NCI-H82 treated with DMSO at 0.1 percent for 48 hours (cell line): ENCODE results near the gene OR4S2.

Source experiments
- DNase-seq: peaks from one replicate; lab custom pipeline; 2025; ENCODE audit not compliant: unreplicated experiment; lab: John Stamatoyannopoulos, UW

The OR4S2 gene, protein sequence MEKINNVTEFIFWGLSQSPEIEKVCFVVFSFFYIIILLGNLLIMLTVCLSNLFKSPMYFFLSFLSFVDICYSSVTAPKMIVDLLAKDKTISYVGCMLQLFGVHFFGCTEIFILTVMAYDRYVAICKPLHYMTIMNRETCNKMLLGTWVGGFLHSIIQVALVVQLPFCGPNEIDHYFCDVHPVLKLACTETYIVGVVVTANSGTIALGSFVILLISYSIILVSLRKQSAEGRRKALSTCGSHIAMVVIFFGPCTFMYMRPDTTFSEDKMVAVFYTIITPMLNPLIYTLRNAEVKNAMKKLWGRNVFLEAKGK

DNA sequence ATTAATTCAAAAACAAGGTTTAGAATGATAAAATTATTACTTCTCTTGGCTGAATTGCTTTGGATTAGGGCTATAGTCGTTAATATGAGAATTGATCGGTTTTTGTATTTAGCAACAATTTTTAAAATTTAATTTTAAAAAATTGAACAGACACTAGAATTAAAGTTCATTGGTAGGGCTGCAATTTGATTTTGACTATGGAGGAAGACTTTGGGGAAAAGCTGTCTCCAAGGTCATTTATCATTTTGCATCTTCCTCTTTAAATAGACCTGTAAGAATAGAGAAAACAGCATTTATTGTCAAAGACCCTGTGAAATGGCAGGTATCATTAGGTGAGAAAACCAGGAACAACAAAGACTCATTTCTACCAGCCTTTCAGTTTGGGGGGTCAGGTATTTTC, at the start of gene OR4S2:
Gene OR4S2, plus strand, starts transcription at position 301 of the 400 bp plus-strand sequence. CDS start 2,577 bp downstream, outside the sequence.
- no peak for DNase-seq

DNA sequence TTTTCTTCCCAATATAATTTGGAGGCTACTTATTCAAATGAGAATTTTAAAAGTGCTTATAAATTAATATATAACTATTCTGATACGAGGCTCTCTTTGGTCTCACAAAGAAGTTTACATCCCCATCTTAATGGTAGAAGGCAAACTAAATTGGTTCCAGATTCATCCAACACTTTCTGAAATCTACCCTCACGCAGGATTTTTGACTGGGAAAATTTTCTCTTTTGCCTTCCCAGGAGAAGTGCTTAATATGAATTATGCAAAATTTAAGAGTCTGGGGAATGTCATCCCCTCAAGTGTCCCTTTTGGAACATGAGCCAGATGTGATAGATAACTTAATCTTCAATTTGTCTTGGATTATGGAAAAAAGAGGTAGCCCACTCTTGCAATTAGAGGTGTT, 40.6 kb upstream of the OR4S2 start, which contains the start of gene OR4C11:
Gene OR4C11, minus strand, starts transcription at position 101 of the 400 bp plus-strand sequence. CDS start 3,272 bp downstream, outside the sequence.
- DNase-seq = no peak

DNA sequence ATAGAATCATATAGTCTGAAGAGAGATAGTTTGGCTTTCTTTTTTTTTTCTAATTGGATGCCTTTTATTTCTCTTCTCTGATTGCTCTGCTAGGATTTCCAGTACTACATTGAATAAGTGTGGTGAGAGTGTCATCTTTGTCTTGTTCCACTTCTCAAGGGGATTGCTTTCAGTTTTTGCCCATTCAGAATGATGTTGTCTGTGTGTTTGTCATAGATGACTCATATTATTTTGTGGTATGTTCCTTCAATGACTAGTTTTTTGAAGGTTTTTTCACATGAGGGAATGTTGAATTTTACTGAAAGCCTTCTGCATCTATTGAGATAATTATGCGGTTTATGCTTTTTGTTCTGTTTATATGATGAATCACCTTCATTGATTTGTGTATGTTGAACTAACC, 23.6 kb upstream of the OR4S2 start:
- DNase-seq = no peak

DNA sequence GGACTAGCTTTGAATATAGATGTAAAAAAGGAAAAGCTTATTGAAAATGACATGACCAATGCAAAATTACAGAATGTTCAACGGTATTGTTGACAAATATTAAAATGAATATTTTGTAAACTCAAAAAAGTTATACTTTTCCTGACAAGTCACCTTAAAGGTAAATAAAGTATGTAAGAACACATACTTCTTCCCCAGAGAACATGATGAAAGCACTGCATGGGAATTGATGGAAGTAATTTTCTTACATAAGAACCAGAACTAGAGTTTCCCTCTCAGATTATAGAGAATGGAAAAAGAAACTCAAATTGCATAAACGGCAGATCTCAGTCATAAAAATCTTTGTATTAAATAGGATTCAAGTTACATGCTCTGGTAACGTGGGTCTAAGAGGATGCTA, 13.3 kb upstream of the OR4S2 start, which contains the start of gene OR4P4:
Gene OR4P4, plus strand, starts transcription at position 301 of the 400 bp plus-strand sequence.
- no peak for DNase-seq

DNA sequence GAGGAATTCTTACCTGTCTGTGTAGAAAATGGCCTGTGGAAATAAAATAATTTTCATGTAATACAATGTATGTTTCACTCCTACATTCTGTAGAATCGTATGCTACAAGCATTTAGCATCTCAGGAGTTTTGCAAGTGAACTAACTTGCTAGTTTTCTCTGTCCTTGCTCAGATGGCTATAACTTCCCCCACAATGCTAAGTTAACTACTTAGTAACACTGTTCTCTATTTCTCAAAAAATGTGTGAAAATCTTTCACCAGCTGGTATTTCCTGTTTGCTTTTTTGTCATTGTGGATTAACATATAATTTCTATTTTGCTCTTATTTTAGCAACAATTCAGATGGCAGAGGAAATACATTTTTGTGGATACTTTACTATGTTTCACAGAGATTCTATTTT, 4.4 kb downstream of the OR4S2 start:
- DNase-seq = no peak

DNA sequence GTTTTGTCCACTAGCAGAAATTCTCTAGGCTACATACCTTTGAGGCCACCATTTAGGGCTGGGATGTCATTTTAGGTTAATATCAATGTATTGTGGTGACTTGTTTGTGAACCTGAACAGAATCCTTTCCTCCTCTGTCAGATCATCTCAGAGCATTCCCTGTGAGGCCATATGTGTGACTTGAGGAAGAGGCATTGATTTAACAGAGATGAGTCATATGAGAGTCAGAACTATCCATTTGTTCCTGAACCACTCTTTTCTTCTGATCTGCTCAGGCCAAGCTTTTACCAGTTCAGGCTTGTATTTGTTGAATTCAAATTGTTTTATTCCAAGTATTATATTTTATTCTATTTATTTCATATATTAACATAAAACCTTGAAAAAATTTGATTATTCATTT, 7.0 kb downstream of the OR4S2 start:
- no peak for DNase-seq

DNA sequence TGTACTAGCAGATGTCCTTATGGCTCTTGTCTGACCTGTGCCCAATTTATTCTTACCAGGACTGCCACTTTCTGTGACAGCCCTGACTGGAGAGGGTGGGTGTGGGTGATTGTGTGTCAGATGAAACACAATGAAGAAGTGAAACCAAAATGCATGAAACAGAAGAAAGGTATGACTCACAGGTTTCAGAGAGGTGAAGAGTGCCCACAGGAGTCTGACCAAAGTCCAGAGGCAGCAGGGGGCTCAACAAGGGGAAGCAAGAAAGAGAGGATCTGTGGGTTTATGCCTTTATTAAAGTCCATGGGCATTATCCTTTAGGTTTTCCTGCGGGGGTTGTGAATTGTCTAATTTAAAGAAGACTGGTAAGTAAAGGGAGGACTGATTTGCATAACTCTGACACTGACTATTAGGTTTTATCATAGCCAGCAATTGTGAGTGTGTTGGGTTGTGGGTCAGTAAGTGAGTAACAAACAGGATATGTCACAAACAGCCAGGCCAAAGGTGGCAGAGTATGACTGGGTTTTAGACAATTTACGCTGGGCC, 10.0 kb downstream of the OR4S2 start:
- no peak for DNase-seq

DNA sequence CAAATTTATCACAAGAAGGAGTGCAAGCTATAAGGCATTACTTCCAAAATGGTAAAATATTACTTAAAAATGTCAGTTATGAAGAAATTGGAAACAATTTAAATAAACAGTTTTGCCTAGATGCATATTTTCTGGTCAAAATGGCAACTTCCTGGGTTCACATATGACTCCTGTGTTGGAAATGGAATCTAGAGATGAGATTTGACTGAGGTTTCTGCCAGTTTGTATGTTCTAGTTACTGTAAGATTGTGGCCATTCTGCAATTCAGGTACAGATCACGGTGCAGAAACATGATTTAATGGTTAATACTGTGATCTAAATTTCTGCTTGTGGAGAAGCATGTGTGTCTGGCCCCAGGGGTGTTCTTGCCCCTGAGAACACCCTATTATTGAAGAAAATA, 10.5 kb downstream of the OR4S2 start:
- no peak for DNase-seq

DNA sequence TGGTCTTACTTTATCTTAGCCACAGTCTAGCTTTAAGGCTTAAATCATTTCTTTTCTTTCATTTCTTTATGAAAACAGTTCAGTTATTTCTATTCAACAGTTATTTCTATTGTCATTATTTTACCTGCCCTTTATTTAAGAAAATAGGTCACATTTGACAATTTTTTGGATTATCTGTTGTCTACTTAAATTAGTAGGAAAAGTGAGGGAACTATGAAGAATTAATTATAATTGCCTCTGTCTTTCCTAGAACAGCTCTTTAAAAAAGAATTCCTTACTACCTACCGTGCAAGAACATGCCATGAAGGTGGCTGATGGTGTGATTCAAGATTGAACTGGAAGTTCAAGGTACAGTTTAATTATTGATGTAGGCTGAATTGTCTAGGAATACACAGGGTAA, 13.8 kb downstream of the OR4S2 start, which contains the start of gene OR4C6:
Gene OR4C6, plus strand, starts transcription at position 301 of the 400 bp plus-strand sequence. CDS start 2,966 bp downstream, outside the sequence.
- no peak for DNase-seq

DNA sequence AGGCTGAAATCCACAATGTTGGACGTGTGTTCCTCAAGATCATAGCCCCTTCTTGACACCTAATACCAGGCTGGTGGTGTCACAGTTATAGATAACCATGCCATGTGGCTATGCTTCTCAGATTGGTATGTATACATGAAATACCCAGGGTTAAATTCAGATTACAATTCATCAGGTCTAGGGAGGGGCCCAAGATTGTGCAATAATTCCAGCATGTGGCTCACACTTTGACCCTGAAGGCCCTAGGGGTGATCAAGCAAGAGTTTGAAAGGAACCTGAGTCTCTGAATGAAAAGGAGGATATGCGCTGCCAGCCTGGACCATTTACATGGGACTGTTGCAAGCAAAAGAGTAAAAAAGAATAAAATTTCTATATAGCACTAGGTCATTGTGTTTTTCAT, 21.2 kb downstream of the OR4S2 start:
- DNase-seq = no peak

DNA sequence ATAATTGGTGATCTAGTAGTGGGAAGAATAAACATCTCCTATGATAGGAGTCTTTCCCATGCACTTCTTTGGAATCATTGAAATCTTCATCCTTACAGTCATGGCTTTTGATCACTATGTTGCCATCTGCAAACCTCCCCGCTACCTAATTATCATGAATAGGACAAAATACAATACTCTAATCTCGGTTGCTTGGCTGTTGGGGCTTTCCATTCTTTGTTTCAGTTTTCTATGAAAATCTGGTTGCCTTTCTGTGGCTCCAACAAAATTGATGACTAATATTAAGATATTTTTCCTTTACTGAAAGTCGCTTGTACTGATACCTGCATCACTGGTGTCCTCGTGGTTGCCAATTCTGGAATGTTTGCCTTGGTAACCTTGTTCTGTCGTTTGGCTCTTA, 25.7 kb downstream of the OR4S2 start:
- DNase-seq = no peak

DNA sequence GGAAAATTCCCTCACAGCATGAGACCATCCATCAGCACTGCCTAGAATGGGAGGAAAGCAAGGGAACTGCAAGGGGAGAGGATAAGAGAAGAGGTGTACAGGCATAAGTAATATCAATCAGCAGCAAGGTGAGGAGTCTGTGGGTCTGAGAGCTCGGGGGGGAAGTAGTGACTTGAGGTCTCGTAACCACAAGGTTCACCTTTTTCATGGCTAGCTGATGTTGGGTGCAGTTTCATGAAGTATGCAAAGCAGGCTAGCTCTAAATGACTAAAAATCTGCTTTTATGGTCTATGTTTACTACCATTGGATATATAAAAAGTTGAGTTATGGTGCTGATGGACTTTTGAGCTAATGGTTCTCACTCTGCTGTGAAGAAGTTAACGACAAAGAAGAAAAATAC, 49.7 kb downstream of the OR4S2 start:
- no peak for DNase-seq

DNA sequence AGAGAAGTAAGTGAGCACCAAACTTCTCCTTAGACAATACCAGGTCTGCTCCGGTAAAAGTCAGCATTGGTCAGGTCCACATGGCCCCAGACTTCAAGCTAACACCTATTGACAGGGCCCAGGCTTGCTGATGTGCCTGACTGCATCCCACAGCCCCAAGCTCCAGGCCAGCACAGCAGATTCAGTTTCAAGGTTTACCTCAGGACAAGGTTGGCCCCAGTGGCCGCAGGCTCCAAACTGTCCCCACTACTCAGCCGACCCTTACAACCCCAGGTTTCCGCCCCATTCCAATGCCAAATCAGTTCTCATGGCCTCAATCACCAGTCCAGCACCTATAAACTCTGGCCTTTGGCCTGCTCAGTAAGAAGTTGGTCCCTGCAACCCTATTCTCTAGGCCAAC, 53.3 kb downstream of the OR4S2 start:
- no peak for DNase-seq
